HG02798 (cell line): ENCODE measurements around the gene AMPH.
"Not testable (repeated sequence)": the region's sequence is repeated elsewhere in the genome, so short reads cannot be mapped to it uniquely, and the experiment has no call there.

ENCODE experiments used
- ATAC-seq: cut with Tn5 transposase; IDR thresholded peaks from one replicate; pipeline ENCODE4 v1.9.1; 2021; ENCODE audit warnings: mild to moderate bottlenecking; ENCODE audit not compliant: unreplicated experiment, poor library complexity

Gene AMPH

GRCh38 chr7:38413784-38414183 lies 217.4 kb downstream of the AMPH start:
- ATAC-seq, result peak; percentile 55

GRCh38 chr7:38411404-38411803 lies 219.8 kb downstream of the AMPH start:
- no peak for ATAC-seq

- no peak for ATAC-seq
Measured at GRCh38 chr7:38410056-38410455, 221.1 kb downstream of the AMPH start.

- ATAC-seq, result no peak
Measured at GRCh38 chr7:38409531-38409930, 221.6 kb downstream of the AMPH start.

- peak; percentile 63 for ATAC-seq
Measured at GRCh38 chr7:38398725-38399321, 232.3 kb downstream of the AMPH start.

- ATAC-seq, result no peak
Measured at GRCh38 chr7:38396852-38397251, 234.3 kb downstream of the AMPH start.

- ATAC-seq, result not testable (repeated sequence)
Measured at GRCh38 chr7:38395921-38396552, 235.1 kb downstream of the AMPH start.

- no peak for ATAC-seq
Measured at GRCh38 chr7:38394660-38395059, 236.5 kb downstream of the AMPH start.

- ATAC-seq, result peak; percentile 68
Measured at GRCh38 chr7:38393874-38394273, 237.3 kb downstream of the AMPH start.

- no peak for ATAC-seq
Measured at GRCh38 chr7:38391751-38392150, 239.4 kb downstream of the AMPH start.

GRCh38 chr7:38385682-38386081 lies 245.5 kb downstream of the AMPH start:
- ATAC-seq, result no peak

- ATAC-seq, result no peak
Measured at GRCh38 chr7:38383281-38383680, 247.9 kb downstream of the AMPH start.

GRCh38 chr7:38382684-38383083 lies 248.5 kb downstream of the AMPH start:
- ATAC-seq, result no peak

- ATAC-seq, result no peak
Measured at GRCh38 chr7:38375453-38375852, 255.7 kb downstream of the AMPH start.

- peak; percentile 41 for ATAC-seq
Measured at GRCh38 chr7:38374507-38374906, 256.7 kb downstream of the AMPH start.

- no peak for ATAC-seq
Measured at GRCh38 chr7:38373155-38373554, 258.0 kb downstream of the AMPH start.

- ATAC-seq, result no peak
Measured at GRCh38 chr7:38372290-38372689, 258.9 kb downstream of the AMPH start.

GRCh38 chr7:38369816-38370493 lies 261.2 kb downstream of the AMPH start:
- peak; percentile 75 for ATAC-seq

GRCh38 chr7:38368191-38368605 lies 263.0 kb downstream of the AMPH start:
- peak; percentile 69 for ATAC-seq

GRCh38 chr7:38367301-38367890 lies 263.8 kb downstream of the AMPH start:
- peak; percentile 70 for ATAC-seq

GRCh38 chr7:38363379-38363778 lies 267.8 kb downstream of the AMPH start:
- not testable (repeated sequence) for ATAC-seq
